Activated CD8-positive, alpha-beta memory T cell treated with anti-CD3 and anti-CD28 coated beads, Interleukin-2, amount 50 U/mL, for 24 hours (primary cell): ENCODE data around the gene RAB9A.
"Not testable (repeated sequence)": the region's sequence is repeated elsewhere in the genome, so short reads cannot be mapped to it uniquely, and the experiment has no call there.

Experiments used
- DNase-seq: peaks from one replicate; pipeline ENCODE4 v3.0.0-alpha.2; 2020; ENCODE audit errors: extremely low read depth

RAB9A gene, protein sequence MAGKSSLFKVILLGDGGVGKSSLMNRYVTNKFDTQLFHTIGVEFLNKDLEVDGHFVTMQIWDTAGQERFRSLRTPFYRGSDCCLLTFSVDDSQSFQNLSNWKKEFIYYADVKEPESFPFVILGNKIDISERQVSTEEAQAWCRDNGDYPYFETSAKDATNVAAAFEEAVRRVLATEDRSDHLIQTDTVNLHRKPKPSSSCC

DNA sequence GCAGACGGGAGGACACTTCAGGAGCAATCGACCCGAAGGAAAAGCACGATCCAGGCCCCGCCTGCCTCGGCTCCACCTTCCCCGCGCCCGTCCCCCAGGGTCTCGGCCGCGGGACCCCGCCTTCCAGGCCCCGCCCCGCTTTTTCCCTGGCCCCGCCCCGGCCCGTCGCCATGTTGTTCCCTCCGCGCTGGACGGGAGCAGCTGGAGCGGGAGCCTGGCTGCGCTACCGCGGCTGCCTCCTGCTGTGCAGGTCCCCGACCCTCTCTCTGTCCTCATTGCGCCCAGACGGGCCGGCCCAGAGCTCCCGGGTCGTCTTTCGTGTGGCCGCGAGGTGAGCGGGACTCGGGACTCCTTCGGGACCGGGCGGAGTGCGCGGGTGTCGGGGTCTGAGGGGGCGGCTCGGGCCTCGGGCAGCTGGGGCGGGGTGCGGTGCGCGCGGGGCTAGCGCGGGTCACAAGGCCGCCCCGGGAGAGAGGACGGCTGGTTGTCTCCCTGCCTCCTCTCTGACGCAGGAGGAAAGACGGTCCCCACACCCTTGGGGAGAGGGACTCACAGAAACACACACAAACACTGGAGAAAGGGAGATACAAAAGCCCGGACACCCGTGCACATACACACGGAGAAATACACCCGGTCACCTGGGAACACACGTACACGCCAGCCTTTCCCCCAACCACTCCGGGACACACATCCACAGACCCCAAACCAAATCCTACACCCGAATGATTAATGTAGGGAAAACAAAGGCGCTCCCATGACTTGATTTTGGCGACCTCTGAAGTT, at the start of gene RAB9A:
RAB9A (plus strand) TSS at position 171 of the 783 bp plus-strand sequence. CDS start 19,619 bp downstream, outside the sequence.
- DNase-seq = peak; percentile 35

DNA sequence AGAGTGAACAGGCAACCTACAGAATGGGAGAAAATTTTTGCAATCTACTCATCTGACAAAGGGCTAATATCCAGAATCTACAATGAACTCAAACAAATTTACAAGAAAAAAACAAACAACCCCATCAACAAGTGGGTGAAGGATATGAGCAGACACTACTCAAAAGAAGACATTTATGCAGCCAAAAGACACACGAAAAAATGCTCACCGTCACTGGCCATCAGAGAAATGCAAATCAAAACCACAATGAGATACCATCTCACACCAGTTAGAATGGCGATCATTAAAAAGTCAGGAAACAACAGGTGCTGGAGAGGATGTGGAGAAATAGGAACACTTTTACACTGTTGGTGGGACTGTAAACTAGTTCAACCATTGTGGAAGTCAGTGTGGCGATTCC, 47.2 kb upstream of the RAB9A start:
- not testable (repeated sequence) for DNase-seq

- DNase-seq = no peak
These were observed 43.3 kb upstream of the RAB9A start for GRCh38 chrX:13645464-13646153.

DNA sequence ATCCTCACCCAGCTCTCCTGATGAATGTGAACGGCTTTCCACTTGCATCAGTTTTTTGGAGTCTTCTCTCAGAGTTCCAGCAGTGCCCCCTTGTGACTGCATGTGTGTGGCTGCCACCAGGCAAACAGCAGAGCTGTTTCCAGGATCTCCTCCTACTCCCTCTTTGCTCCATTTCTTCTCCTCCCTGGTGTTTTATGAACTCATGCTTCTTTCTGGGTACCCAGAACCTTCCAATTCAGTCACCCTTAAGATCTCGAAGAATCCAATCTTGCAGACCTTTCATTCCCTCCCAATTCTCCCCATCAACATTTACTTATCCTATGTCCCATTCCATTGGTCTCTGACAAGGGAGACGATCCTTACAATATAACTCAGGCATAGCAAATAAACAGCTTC, 42.8 kb upstream of the RAB9A start:
- no peak for DNase-seq

DNA sequence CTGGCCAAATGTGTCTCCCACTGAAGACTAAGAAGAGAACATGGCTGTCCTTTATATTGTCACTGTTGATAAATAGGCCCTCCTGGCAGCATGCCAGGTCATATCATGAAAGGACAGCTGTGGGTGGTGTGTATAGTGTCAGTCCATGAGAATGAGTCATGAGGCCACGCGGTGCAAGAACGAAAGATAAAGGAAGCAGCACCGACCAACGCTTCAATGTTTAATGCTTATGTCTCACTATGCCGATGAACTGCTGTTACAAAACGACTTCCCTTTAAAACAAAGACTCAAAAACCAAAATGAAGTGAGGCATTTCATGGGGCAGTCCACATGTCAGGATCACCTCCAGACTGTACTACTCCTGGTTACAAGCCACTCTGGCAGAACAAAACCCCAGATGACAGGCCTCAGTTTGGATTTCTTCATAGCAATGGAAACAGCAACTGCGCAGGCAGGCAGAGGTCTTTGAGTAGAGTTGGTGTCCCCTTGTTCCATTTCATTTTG, 41.2 kb upstream of the RAB9A start:
- DNase-seq = peak; percentile 33

DNA sequence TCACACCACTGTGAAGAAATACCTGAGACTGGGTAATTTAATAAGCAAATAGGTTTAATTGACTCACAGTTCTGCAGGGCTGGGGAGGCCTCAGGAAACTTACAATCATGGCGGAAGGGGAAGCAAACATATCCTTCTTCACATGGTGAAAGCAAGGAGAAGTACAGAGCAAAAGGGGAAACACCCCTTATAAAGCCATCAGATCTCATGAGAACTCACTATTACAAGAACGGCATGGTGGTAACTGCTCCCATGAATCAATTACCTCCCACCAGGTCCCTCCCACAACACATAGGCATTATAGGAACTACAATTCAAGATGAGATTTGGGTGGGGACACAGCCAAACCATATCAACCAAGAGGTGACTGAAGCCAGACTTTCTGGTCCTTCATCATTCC, 40.6 kb upstream of the RAB9A start:
- DNase-seq = not testable (repeated sequence)

GRCh38 chrX:13649838-13650237, 39.1 kb upstream of the RAB9A start:
- DNase-seq = no peak

DNA sequence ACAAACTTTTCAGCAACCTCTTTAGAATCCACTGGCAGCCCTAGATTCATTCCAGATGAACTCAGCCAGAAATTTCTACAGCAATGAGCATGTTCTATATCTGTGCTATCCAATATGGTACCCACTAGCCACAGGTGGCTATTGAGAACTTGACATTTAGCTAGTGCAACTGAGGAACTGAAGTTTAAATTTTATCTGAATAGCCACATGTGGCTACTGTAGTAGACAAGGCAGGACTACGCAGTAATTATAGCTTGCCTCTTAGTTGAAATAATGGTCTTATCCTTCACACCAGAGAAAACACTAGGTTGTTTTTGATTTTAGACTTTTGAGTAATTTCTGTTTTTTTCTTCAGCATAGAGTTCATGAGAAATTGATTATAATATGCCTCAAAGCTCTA, 38.6 kb upstream of the RAB9A start:
- DNase-seq = no peak

DNA sequence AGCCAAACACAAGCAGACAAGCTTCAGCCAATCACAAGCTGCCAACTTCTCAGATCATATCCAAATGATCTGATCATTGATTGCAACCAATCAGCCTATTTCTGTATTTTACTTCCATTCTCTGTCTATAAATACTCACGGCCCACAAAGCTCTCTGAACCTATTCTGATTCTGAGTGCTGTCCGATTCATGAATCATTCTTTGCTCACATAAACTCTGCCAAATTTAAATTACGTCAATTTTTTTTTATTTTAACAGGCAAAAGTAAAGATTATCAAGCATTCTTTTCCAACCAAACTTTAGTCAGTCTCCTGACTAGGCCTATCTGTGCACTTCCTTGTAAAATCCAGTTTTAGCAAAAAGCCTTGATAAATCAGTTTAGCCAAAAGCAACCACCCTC, 37.8 kb upstream of the RAB9A start:
- DNase-seq = no peak

DNA sequence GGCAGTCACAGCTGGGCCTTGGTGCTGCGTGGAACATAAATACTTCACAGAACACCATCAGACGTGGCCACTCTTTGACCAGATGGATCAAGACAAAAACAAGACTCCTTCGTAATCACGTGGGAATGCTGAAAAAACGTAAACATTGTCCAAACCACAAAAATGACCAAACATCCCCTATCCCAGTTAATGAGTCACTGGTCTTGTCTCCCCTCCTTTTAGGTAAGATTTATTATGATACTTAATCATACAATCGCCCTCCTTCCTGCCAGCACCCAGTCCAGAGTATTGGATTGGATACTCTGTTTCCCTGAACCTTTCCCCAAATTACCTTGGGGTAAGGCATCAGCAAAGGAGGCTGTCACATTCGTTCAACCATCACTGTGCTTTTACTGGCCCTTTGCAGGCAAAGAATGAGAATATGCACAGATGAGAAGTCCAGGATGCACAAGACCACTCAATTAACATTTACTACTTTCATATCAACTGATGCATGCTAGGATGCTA, 36.6 kb upstream of the RAB9A start:
- no peak for DNase-seq

- peak; percentile 74 for DNase-seq
These were observed 35.9 kb upstream of the RAB9A start, which contains the start of gene TCEANC for GRCh38 chrX:13652850-13653693. Gene TCEANC, plus strand, starts transcription at chrX:13653141. Its CDS starts 9,368 bp downstream, at chrX:13662509.

GRCh38 chrX:13654116-13654515, 34.8 kb upstream of the RAB9A start:
- no peak for DNase-seq

DNA sequence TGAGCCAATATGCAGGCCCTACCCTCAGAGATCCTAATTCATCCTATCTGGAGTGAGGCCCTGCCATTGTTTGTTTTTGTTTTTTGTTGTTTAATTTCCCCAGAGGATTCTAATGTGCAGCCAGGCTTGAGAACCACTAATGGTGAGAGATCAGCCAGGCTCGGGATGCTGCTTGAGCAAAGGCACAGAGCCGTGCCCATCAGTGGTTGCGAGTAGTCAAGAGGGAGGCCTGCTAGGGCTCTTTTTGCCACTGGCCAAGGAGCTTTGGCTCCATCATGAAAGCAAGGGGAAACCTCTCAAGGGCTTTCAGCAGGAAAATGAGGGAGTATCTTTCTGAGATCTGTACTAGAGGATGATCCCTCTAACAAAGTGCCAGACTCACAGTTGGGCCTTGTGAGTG, 33.3 kb upstream of the RAB9A start:
- no peak for DNase-seq

GRCh38 chrX:13658602-13659001, 30.3 kb upstream of the RAB9A start:
- no peak for DNase-seq

GRCh38 chrX:13659063-13659462, 29.9 kb upstream of the RAB9A start:
- DNase-seq = no peak

DNA sequence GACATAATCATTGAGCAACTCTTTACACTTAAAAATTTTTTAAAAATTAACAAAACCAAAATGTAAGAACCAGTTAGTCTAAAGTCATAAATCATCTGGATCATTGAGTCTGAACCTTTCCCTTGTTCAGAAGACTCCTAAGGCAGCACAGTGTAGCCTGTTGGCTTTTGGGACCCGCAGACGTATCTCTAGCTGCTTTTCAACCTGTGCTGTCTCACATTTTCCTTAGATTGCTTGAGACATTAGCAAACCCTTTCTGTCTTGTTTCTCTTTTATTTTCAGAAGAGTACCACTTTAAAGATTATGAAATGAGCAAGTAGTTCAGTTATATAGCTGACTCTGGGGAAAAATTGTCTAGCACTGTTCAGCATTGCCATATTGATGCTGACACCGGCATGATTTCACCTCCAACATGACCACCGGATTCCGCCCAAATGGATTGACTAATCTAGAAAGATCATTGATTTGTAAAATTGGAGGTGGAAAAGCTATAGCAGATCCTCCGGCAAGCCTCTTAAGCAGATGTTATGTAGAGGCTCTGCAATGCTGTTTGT, 27.1 kb upstream of the RAB9A start:
- no peak for DNase-seq

- DNase-seq = no peak
These were observed 26.6 kb upstream of the RAB9A start for GRCh38 chrX:13662355-13662791.

DNA sequence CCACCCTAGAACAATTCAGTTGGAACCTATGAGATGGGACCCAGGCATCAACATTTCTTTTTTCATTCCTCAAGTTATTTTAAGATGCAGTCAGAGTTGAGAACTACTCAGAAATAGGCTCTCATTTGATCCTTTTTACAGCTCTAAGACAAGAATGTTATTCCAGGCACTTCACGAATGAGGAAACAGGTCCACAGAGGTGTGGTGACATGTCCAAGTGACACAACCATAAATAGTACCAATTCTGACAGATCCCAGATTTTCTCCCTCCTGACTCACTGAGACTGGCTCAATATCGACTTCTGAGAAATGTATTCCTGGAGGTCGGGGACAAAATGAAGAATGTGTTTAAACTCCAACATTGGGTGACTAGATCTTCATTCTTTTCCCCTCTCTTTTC, 24.9 kb upstream of the RAB9A start:
- DNase-seq = no peak

- DNase-seq = no peak
These were observed 22.1 kb upstream of the RAB9A start for GRCh38 chrX:13666836-13667235.

GRCh38 chrX:13667919-13668318, 21.0 kb upstream of the RAB9A start:
- DNase-seq = no peak

DNA sequence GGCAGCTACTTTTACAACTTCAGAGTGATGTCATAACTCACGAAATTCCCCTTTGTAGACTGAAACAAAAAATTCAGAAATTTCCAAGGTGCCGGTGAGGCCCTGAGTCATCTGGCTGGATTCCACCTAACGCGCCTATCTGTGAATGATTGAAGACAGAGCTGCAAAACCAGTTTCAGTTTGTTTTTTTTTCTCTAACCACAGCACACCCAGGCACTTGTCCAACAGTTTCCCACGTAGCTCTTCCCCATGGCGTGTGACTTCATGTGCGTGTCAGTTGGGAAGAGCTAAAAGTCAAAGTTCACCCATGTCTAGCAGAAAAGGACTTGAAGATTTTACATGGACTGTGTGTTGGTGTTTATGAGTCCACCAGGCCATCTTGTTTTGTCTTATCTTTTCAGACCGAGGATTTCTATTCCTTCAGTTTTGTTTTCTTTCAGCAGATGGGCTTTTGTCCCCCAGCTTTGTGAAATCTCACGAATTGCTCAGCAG, 19.6 kb upstream of the RAB9A start:
- no peak for DNase-seq
